Endothelial cell of hepatic sinusoid (primary cell): ENCODE results near the gene EML4.

Experiments
- in situ Hi-C: cut with HindIII; loops from 2 replicates; pipeline ENCODE4 v1.10.0; 2017; ENCODE audit warnings: low sequenced_read_pairs

The EML4 gene

GRCh38 chr2:42298132-42298531 is 129.0 kb downstream of the EML4 start:
- in situ Hi-C loops = no loop called here

GRCh38 chr2:42298996-42299754 is 130.0 kb downstream of the EML4 start:
- in situ Hi-C loops = no loop called here

- in situ Hi-C loops = no loop called here
Observed at GRCh38 chr2:42300527-42300926, 131.4 kb downstream of the EML4 start.

GRCh38 chr2:42303252-42303651 is 134.1 kb downstream of the EML4 start:
- in situ Hi-C loops = no loop called here

- in situ Hi-C loops = no loop called here
Observed at GRCh38 chr2:42304059-42304713, 135.0 kb downstream of the EML4 start.

GRCh38 chr2:42307180-42307579 is 138.0 kb downstream of the EML4 start:
- in situ Hi-C loops = no loop called here

- in situ Hi-C loops = no loop called here
Observed at GRCh38 chr2:42309366-42309765, 140.2 kb downstream of the EML4 start.

- in situ Hi-C loops = no loop called here
Observed at GRCh38 chr2:42310007-42310515, 140.9 kb downstream of the EML4 start.

- in situ Hi-C loops = no loop called here
Observed at GRCh38 chr2:42312106-42312505, 143.0 kb downstream of the EML4 start.

GRCh38 chr2:42314892-42315468 is 145.8 kb downstream of the EML4 start:
- in situ Hi-C loops = no loop called here

GRCh38 chr2:42315844-42316470 is 146.8 kb downstream of the EML4 start:
- in situ Hi-C loops = no loop called here

GRCh38 chr2:42316910-42317309 is 147.8 kb downstream of the EML4 start:
- in situ Hi-C loops = no loop called here

- in situ Hi-C loops = no loop called here
Observed at GRCh38 chr2:42317486-42317885, 148.3 kb downstream of the EML4 start.

GRCh38 chr2:42317945-42318344 is 148.8 kb downstream of the EML4 start:
- in situ Hi-C loops = no loop called here

GRCh38 chr2:42319265-42319664 is 150.1 kb downstream of the EML4 start:
- in situ Hi-C loops = no loop called here

- in situ Hi-C loops = no loop called here
Observed at GRCh38 chr2:42321452-42322064, 152.4 kb downstream of the EML4 start.

- in situ Hi-C loops = no loop called here
Observed at GRCh38 chr2:42324244-42324643, 155.1 kb downstream of the EML4 start.

- in situ Hi-C loops = no loop called here
Observed at GRCh38 chr2:42324949-42325348, 155.8 kb downstream of the EML4 start.

- in situ Hi-C loops = no loop called here
Observed at GRCh38 chr2:42325609-42326008, 156.5 kb downstream of the EML4 start.

- in situ Hi-C loops = no loop called here
Observed at GRCh38 chr2:42327125-42327524, 158.0 kb downstream of the EML4 start.
